ENCODE results near the gene GOSR1.

GRCh38 chr17:30513346-30513745 is 36.1 kb downstream of the GOSR1 start:
- TF ChIP-seq CTCF (IDR thresholded peaks at IDR 0.05) (no peak), POLR2A (IDR thresholded peaks at IDR 0.05) (no peak), POLR2AphosphoS5 (IDR thresholded peaks at IDR 0.05) (no peak), EP300 (IDR thresholded peaks at IDR 0.05) (no peak)
